IMR-90 (cell line): ENCODE results near the gene FAM228B. TPM values are rescaled to one million over a fixed set of nuclear protein-coding genes. Genes with fewer than 3 reads are reported as not detected.

Experiments
- ATAC-seq: fragments of 200-7000 bp; cut with Tn5 transposase; 2 replicates; pipeline ENCODE4 v1.9.1; 2020; ENCODE audit warnings: low read depth, mild to moderate bottlenecking, moderate library complexity
- BruUV-seq: library from RNA; stranded (reverse); fragments of 400-500 nt; replicated peaks from 2 replicates; lab custom pipeline; 2021; lab: Mats Ljungman, UMichigan
- CTCF ChIA-PET: fragments of 300-600 bp; formaldehyde crosslinking; extraction: SDS; loops from one replicate; lab custom pipeline; 2021; ENCODE audit warnings: antibody characterized with exemption; lab: Yijun Ruan, JAX
- POLR2A ChIA-PET: fragments of 300-600 bp; sonication (Branson Sonifier 250); formaldehyde crosslinking; loops from one replicate; lab custom pipeline; 2022; ENCODE audit warnings: antibody characterized with exemption; ENCODE audit not compliant: unreplicated experiment; lab: Charles Lee
- DNase-seq: peaks from one replicate; pipeline ENCODE4 v3.0.0; 2013
- H2AFZ ChIP-seq: replicated peaks from 2 replicates; pipeline ENCODE3; 2013; ENCODE audit warnings: low read length, mild to moderate bottlenecking; ENCODE audit not compliant: poor library complexity
- H2AK5ac ChIP-seq: 2 replicates; pipeline ENCODE4 v1.6.1; 2013; ENCODE audit warnings: low read depth, low read length, inconsistent platforms
- H2AK9ac ChIP-seq: replicated peaks from 2 replicates; pipeline ENCODE3; 2013; ENCODE audit warnings: mild to moderate bottlenecking, low read depth, low read length, moderate library complexity; ENCODE audit not compliant: poor library complexity
- H2BK120ac ChIP-seq: 2 replicates; pipeline ENCODE4 v1.6.1; 2013; ENCODE audit warnings: low read depth, low read length, inconsistent platforms
- H2BK15ac ChIP-seq: 3 replicates; pipeline ENCODE4 v1.6.1; 2013; ENCODE audit warnings: low read depth, low read length, inconsistent platforms
- H2BK20ac ChIP-seq: 2 replicates; pipeline ENCODE4 v1.6.1; 2013; ENCODE audit warnings: low read depth, mild to moderate bottlenecking, inconsistent platforms, low read length, moderate library complexity
- H2BK5ac ChIP-seq: 2 replicates; pipeline ENCODE4 v1.6.1; 2013; ENCODE audit warnings: mild to moderate bottlenecking, low read depth, low read length, inconsistent platforms; ENCODE audit not compliant: poor library complexity, severe bottlenecking
- H3K14ac ChIP-seq: replicated peaks from 2 replicates; pipeline ENCODE4 v1.6.1; 2013; ENCODE audit warnings: low read depth, low read length, inconsistent platforms
- H3K18ac ChIP-seq: 2 replicates; pipeline ENCODE4 v1.6.1; 2013; ENCODE audit warnings: low read depth, low read length, control low read depth
- H3K23ac ChIP-seq: 2 replicates; pipeline ENCODE4 v1.6.1; 2013; ENCODE audit warnings: low read depth, low read length, inconsistent platforms
- H3K27ac ChIP-seq: 2 replicates; pipeline ENCODE4 v1.5.1; 2013; ENCODE audit warnings: mild to moderate bottlenecking, control low read depth, low read length; ENCODE audit not compliant: insufficient read depth
- H3K27me3 ChIP-seq: 2 replicates; pipeline ENCODE4 v1.6.1; 2013; ENCODE audit warnings: low read length; ENCODE audit not compliant: control insufficient read depth, insufficient read depth
- H3K36me3 ChIP-seq: 2 replicates; pipeline ENCODE4 v1.6.1; 2013; ENCODE audit warnings: low read length, mixed read lengths; ENCODE audit not compliant: control insufficient read depth, insufficient read depth
- H3K4ac ChIP-seq: 2 replicates; pipeline ENCODE4 v1.6.1; 2013; ENCODE audit warnings: low read depth, low read length, inconsistent platforms
- H3K4me1 ChIP-seq: 2 replicates; pipeline ENCODE4 v1.6.1; 2013; ENCODE audit warnings: low read length, mixed read lengths; ENCODE audit not compliant: control insufficient read depth, insufficient read depth
- H3K4me2 ChIP-seq: 2 replicates; pipeline ENCODE4 v1.6.1; 2013; ENCODE audit warnings: low read depth, mild to moderate bottlenecking, control low read depth, low read length, moderate library complexity
- H3K4me3 ChIP-seq: 2 replicates; pipeline ENCODE4 v1.5.1; 2013; ENCODE audit warnings: low read depth, mild to moderate bottlenecking, control low read depth, low read length, moderate library complexity; ENCODE audit not compliant: insufficient read depth
- H3K56ac ChIP-seq: 2 replicates; pipeline ENCODE4 v1.6.1; 2013; ENCODE audit warnings: low read length, inconsistent platforms; ENCODE audit not compliant: insufficient read depth; ENCODE audit errors: extremely low read depth
- H3K79me1 ChIP-seq, 2 experiments: 2 replicates each; pipeline ENCODE4 v1.6.1; 2013; ENCODE audit warnings: low read length in 2 of 2, inconsistent platforms in 1 of 2, low read depth in 1 of 2
- H3K9ac ChIP-seq: 2 replicates; pipeline ENCODE4 v1.6.1; 2013; ENCODE audit warnings: low read depth, low read length, control low read depth
- H3K9me1 ChIP-seq: 2 replicates; pipeline ENCODE4 v1.6.1; 2013; ENCODE audit warnings: low read length, inconsistent platforms; ENCODE audit not compliant: insufficient read depth
- H3K9me3 ChIP-seq: 2 replicates; pipeline ENCODE4 v1.6.1; 2013; ENCODE audit warnings: low read length; ENCODE audit not compliant: control insufficient read depth, insufficient read depth
- H4K20me1 ChIP-seq: 2 replicates; pipeline ENCODE4 v1.6.1; 2013; ENCODE audit warnings: low read length, inconsistent platforms; ENCODE audit not compliant: insufficient read depth
- H4K5ac ChIP-seq: 2 replicates; pipeline ENCODE4 v1.6.1; 2013; ENCODE audit warnings: mild to moderate bottlenecking, low read depth, low read length, control low read depth
- H4K8ac ChIP-seq, 2 experiments: 2 replicates each; pipeline ENCODE4 v1.6.1; 2013; ENCODE audit warnings: low read depth in 2 of 2, low read length in 2 of 2, control low read depth in 1 of 2, inconsistent platforms in 1 of 2
- H4K91ac ChIP-seq: 2 replicates; pipeline ENCODE4 v1.6.1; 2013; ENCODE audit warnings: low read depth, low read length, inconsistent platforms; ENCODE audit not compliant: insufficient read depth
- CHD1 ChIP-seq: IDR thresholded peaks from 2 replicates; pipeline ENCODE4 v1.6.1; 2012; ENCODE audit warnings: low read depth, low read length, improper control_type of control experiment
- MAFK ChIP-seq: IDR thresholded peaks from 2 replicates; pipeline ENCODE4 v1.6.1; 2012; ENCODE audit warnings: low read depth, low read length, improper control_type of control experiment
- POLR2A ChIP-seq: IDR thresholded peaks from 2 replicates; pipeline ENCODE4 v1.6.1; 2012; ENCODE audit warnings: mild to moderate bottlenecking, low read depth, low read length
- RCOR1 ChIP-seq: IDR thresholded peaks from 2 replicates; pipeline ENCODE4 v1.6.1; 2012; ENCODE audit warnings: mild to moderate bottlenecking, low read length, improper control_type of control experiment; ENCODE audit not compliant: insufficient replicate concordance
- SMC3 ChIP-seq: fragments of 150-350 bp; IDR thresholded peaks from 2 replicates; pipeline ENCODE4 v1.6.1; 2016; ENCODE audit warnings: low read depth, mild to moderate bottlenecking, antibody characterized with exemption, low read length, moderate library complexity
- WGBS, 2 experiments: methylation state at CpG; one replicate each; pipeline versions ENCODE4 v1.1.5 to v1.1.7; 2013; ENCODE audit warnings: missing lambda C conversion rate in 2 of 2; ENCODE audit not compliant: insufficient read length in 1 of 2; ENCODE audit errors: extremely low coverage in 2 of 2; 5-methylcytosine and 5-hydroxymethylcytosine counted together
- dilution Hi-C: fragments of 300-500 bp; cut with HindIII; formaldehyde crosslinking; loops from one replicate; pipeline ENCODE4 v1.14.3; 2018; ENCODE audit warnings: low sequenced_read_pairs; ENCODE audit not compliant: unreplicated experiment
- in situ Hi-C: fragments of 300-500 bp; cut with MboI; formaldehyde crosslinking; loops from 3 replicates; pipeline ENCODE4 v1.14.3; 2019; ENCODE audit warnings: low sequenced_read_pairs, inconsistent platforms, mixed read lengths
- intact Hi-C: fragments of 100-400 bp; cut with micrococcal nuclease; formaldehyde crosslinking; loops from 2 replicates; pipeline ENCODE4 v1.10.0; 2022
- polyA plus RNA-seq, 3 experiments: library from polyadenylated mRNA; depleted of rRNA; stranded (reverse); fragments of >200 nt; gene quantifications; 2 replicates each; pipeline ENCODE4 v1.2.3, GENCODE V29; 2012; ENCODE audit warnings: low replicate concordance in 1 of 3
- total RNA-seq: library from RNA; depleted of rRNA; stranded (reverse); fragments of >200 nt; gene quantifications from 2 replicates; pipeline ENCODE4 v1.2.3, GENCODE V29; 2012
- TF ChIP-seq, protein P1 (sequence below): fragments of 150-350 bp; IDR thresholded peaks from 2 replicates; pipeline ENCODE4 v1.6.1; 2017; ENCODE audit warnings: mild to moderate bottlenecking, antibody characterized with exemption, low read length, low read depth

FAM228B gene
- total and polyA plus RNA-seq, 2 of the 4 experiments (the other 2 are of a cell fraction), result 2.0 to 2.9 TPM

DNA sequence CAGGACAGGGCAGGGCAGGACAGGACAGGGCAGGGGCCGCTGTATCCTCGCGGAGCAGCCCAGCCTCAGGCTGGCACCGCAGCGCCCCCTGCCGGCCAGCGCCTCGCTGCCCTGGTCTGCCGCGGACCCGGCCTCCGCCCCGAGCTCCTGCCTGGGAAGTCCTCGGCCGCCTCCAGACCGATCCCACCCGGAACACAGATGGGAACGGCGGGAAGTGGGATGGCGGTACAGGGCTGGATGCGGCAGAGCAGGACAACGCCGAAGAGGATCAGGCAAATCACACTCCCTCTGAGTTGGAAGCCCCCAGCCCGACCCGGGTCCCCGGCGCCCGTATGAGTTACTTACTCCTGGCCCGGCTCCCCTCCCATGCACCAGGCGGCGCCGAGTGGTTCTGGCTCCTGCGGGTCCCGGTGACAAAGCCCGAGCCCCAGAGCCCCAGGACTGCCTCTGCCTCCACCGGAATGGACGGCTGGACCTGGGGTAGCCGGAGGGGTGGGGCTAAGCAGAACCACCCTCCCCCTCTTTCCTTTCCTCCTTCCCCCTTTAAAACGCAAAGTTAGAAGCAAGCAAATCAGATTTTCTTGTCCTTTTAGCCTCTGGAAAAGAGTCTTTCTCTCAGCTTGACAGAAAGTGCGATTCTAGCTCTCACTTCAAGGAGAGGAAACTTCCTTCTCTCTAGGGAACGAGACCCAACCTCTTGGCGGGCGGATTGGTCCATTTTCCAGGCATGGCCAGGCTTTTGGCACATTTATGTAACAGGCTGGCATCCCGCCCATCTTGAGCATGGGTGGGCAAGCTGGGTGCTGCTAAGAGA, 38.7 kb upstream of the FAM228B start, which contains the start of gene TP53I3 (continued):
- TF ChIP-seq RCOR1, result no peak
- peak; percentile 50 for TF ChIP-seq SMC3
- peak; percentile 71 for TF ChIP-seq POLR2A

DNA sequence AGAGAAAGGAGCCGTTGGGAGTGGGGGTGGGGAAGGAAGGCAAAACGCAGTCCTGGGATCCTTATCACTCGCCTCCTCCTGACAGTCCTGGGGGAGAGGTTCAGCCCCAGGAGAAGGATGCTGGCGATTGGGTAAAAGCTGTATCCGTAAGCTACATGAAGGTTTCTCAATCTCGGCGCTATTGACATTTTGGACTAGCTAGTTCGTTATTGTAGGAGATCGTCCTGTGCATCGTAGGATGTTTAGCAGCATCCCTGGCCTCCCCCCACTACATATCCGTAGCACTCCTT, 38.1 kb upstream of the FAM228B start:
- dilution Hi-C loops, result no loop called here

More for the DNA sequence above, 38.1 kb upstream of the FAM228B start:
- WGBS, 2 experiments, result no CpG with 5 or more reads among the region's 11 CpGs
- peak overlapping the region; percentile 76 for H2BK5ac ChIP-seq
- H3K4me2 ChIP-seq, result peak overlapping the region; percentile 86
- POLR2A ChIA-PET, result interaction anchor here (0.6 to 1.0 kb wide), 3 partner anchors 10 to 1004 kb away, joined by 3 read pairs; no protein-coding TSS in a partner anchor
- peaks cover 12 to 31% of the 10 kb centered on the region in 2 experiments for H3K79me1 ChIP-seq
- no peak for DNase-seq
- intact Hi-C loops, result loop anchor here (2.0 kb wide), 1 partner anchor 260 kb away; no protein-coding TSS in a partner anchor
- H2AK5ac ChIP-seq, result 0 out of 2 replicates have a peak overlapping the region, but pooled peaks have one; percentile 3
- H3K9ac ChIP-seq, result peak overlapping the region; percentile 79
- peaks cover 11% of the 10 kb centered on the region for H3K9me1 ChIP-seq
- peak overlapping the region; percentile 64 for H3K23ac ChIP-seq
- ATAC-seq, result peak; percentile 2
- H3K4ac ChIP-seq, result peak overlapping the region; percentile 77
- peak overlapping the region; percentile 99 for H2AK9ac ChIP-seq
- peak overlapping the region; percentile 74 for H3K27ac ChIP-seq
- peaks cover 4% of the 10 kb centered on the region; the same call in 1 of the 2 replicates for H3K4me1 ChIP-seq
- H3K9me3 ChIP-seq, result no peaks in the 10 kb centered on the region
- no TSS peak for BruUV-seq
- no peak for TF ChIP-seq POLR2A
- TF ChIP-seq, protein P1, sequence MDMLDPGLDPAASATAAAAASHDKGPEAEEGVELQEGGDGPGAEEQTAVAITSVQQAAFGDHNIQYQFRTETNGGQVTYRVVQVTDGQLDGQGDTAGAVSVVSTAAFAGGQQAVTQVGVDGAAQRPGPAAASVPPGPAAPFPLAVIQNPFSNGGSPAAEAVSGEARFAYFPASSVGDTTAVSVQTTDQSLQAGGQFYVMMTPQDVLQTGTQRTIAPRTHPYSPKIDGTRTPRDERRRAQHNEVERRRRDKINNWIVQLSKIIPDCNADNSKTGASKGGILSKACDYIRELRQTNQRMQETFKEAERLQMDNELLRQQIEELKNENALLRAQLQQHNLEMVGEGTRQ, result no peak
- no peak for TF ChIP-seq MAFK
- TF ChIP-seq SMC3, result no peak
- TF ChIP-seq CHD1, result no peak
- CTCF ChIA-PET, result interaction anchor here (1.1 to 2.0 kb wide), 3 partner anchors 26 to 261 kb away, joined by 4 to 10 read pairs (median 5); no protein-coding TSS in a partner anchor
- peaks cover 13% of the 10 kb centered on the region for H3K36me3 ChIP-seq
- H4K20me1 ChIP-seq, result no peaks in the 10 kb centered on the region
- H3K14ac ChIP-seq, result peak overlapping the region; percentile 85
- in situ Hi-C loops, result no loop called here
- peak overlapping the region; percentile 70 for H3K4me3 ChIP-seq
- peak overlapping the region; percentile 91; the same call in 1 of the 2 replicates for H3K56ac ChIP-seq
- H2BK20ac ChIP-seq, result no peak overlapping the region
- H2AFZ ChIP-seq, result peak overlapping the region; percentile 99
- peak overlapping the region; percentile 80 for H4K5ac ChIP-seq
- H4K91ac ChIP-seq, result peak overlapping the region; percentile 21
- no peaks in the 10 kb centered on the region for H3K27me3 ChIP-seq
- peak overlapping the region; percentile 67 for H2BK120ac ChIP-seq
- peak overlapping the region; percentile 74 to 92 for H4K8ac ChIP-seq
- peak overlapping the region; percentile 78 for H3K18ac ChIP-seq
- peak overlapping the region; percentile 33; the same call in 1 of the 3 replicates for H2BK15ac ChIP-seq
